Measurements from ENCODE around the gene ANXA7. TPM values are rescaled to one million over a fixed set of nuclear protein-coding genes. Genes with fewer than 3 reads are reported as not detected.

The ANXA7 gene
- total and polyA plus RNA-seq, 3 donors from 2014 or later = 43.9 to 76.3 (median 64.5) TPM

- no peaks in the 10 kb centered on the region for H3K27me3 ChIP-seq
- no peaks in the 10 kb centered on the region for H3K36me3 ChIP-seq (ENCODE audit: low read depth, missing control alignments)
- DNase-seq = no peak
- no peak overlapping the region for H3K27ac ChIP-seq
- intact Hi-C loops (cut with DNase I; ENCODE audit: low total_unique reads) = no loop called here
- no peak for TF ChIP-seq CTCF (IDR thresholded peaks at IDR 0.05)
- no peak for TF ChIP-seq POLR2A (IDR thresholded peaks at IDR 0.05)
- 91 to 94% methylated on average over 6 of the region's 6 CpGs for WGBS, 2 donors
- H3K9me3 ChIP-seq = no peaks in the 10 kb centered on the region
- H3K4me3 ChIP-seq = no peak overlapping the region
- no peaks in the 10 kb centered on the region for H3K4me1 ChIP-seq
Observed at GRCh38 chr10:73366381-73367298, 47.2 kb downstream of the ANXA7 start.

GRCh38 chr10:73364964-73365363 is 48.9 kb downstream of the ANXA7 start:
- no peaks in the 10 kb centered on the region for H3K9me3 ChIP-seq
- intact Hi-C loops (cut with DNase I; ENCODE audit: low total_unique reads) = no loop called here
- TF ChIP-seq POLR2A (IDR thresholded peaks at IDR 0.05) (no peak), CTCF (IDR thresholded peaks at IDR 0.05) (no peak)
- no peaks in the 10 kb centered on the region for H3K27me3 ChIP-seq
- no peak overlapping the region for H3K27ac ChIP-seq
- DNase-seq = no peak
- no peaks in the 10 kb centered on the region for H3K36me3 ChIP-seq (ENCODE audit: low read depth, missing control alignments)
- no peaks in the 10 kb centered on the region for H3K4me1 ChIP-seq
- WGBS, 2 donors = 89 to 99% methylated on average over 3 of the region's 3 CpGs
- H3K4me3 ChIP-seq = no peak overlapping the region

GRCh38 chr10:73359492-73359891 is 54.4 kb downstream of the ANXA7 start:
- peak overlapping the region; percentile 70 to 86 for H3K4me3 ChIP-seq
- H3K36me3 ChIP-seq (ENCODE audit: low read depth, missing control alignments) = no peaks in the 10 kb centered on the region
- no peak overlapping the region for H3K27ac ChIP-seq
- H3K9me3 ChIP-seq = no peaks in the 10 kb centered on the region
- WGBS, 2 donors = 56 to 67% methylated on average over 8 of the region's 8 CpGs
- no peaks in the 10 kb centered on the region for H3K27me3 ChIP-seq
- intact Hi-C loops (cut with DNase I; ENCODE audit: low total_unique reads) = no loop called here
- TF ChIP-seq CTCF (IDR thresholded peaks at IDR 0.05) (no peak), POLR2A (IDR thresholded peaks at IDR 0.05) (no peak)
- no peak for DNase-seq
- no peaks in the 10 kb centered on the region for H3K4me1 ChIP-seq

GRCh38 chr10:73358331-73359279 is 55.3 kb downstream of the ANXA7 start, which contains the start of gene CFAP70:
CFAP70 (minus strand) TSS chr10:73358864; CDS start chr10:73354796, 4,068 bp downstream.
- 1% methylated on average over 44 to 45 of the region's 45 CpGs for WGBS, 2 donors

More at GRCh38 chr10:73358331-73359279, 55.3 kb downstream of the ANXA7 start, which contains the start of gene CFAP70:
- Histone ChIP-seq H3K4me1 (no peaks in the 10 kb centered on the region), H3K27ac (peak within 1 kb of the TSS in 1 of 2 donors; percentile 49), H3K36me3 (ENCODE audit: low read depth, missing control alignments) (no peaks in the 10 kb centered on the region), H3K9me3 (no peaks in the 10 kb centered on the region), H3K4me3 (peak within 1 kb of the TSS; percentile 70 to 86), H3K27me3 (no peaks in the 10 kb centered on the region)
- intact Hi-C loops (cut with DNase I; ENCODE audit: low total_unique reads) = no loop called here
- DNase-seq = peak; percentile 95
- TF ChIP-seq CTCF (IDR thresholded peaks at IDR 0.05) (no peak), POLR2A (IDR thresholded peaks at IDR 0.05) (no peak)
